RWPE2 (cell line): ENCODE data around the gene KRTAP5-5.
"Not testable (repeated sequence)": the region's sequence is repeated elsewhere in the genome, so short reads cannot be mapped to it uniquely, and the experiment has no call there.

Experiments
- ATAC-seq: fragments of 200-7000 bp; cut with Tn5 transposase; 3 replicates; pipeline ENCODE4 v1.9.1; 2021; ENCODE audit warnings: low read depth
- DNase-seq: peaks from one replicate; pipeline ENCODE4 v3.0.0-alpha.2; 2020; ENCODE audit warnings: low spot score
- H3K27ac ChIP-seq: fragments of 450-650 bp; 2 replicates; pipeline ENCODE4 v1.5.1; 2017; ENCODE audit warnings: mild to moderate bottlenecking; ENCODE audit not compliant: poor library complexity, severe bottlenecking
- H3K27me3 ChIP-seq: fragments of 250-450 bp; sonication (Bioruptor Pico); 2 replicates; pipeline ENCODE4 v1.5.1; 2021; ENCODE audit warnings: mild to moderate bottlenecking, moderate library complexity; ENCODE audit not compliant: insufficient read depth, poor library complexity, severe bottlenecking
- H3K36me3 ChIP-seq: fragments of 250-450 bp; sonication (Bioruptor Pico); 2 replicates; pipeline ENCODE4 v1.5.1; 2020; ENCODE audit warnings: low read depth, mild to moderate bottlenecking, moderate library complexity
- H3K4me1 ChIP-seq: fragments of 250-450 bp; sonication (Bioruptor Pico); 2 replicates; pipeline ENCODE4 v1.5.1; 2021; ENCODE audit warnings: mild to moderate bottlenecking, moderate library complexity; ENCODE audit not compliant: insufficient read depth, poor library complexity, severe bottlenecking
- H3K4me3 ChIP-seq: fragments of 250-450 bp; sonication (Bioruptor Pico); 2 replicates; pipeline ENCODE4 v1.5.1; 2021; ENCODE audit warnings: mild to moderate bottlenecking, moderate library complexity; ENCODE audit not compliant: severe bottlenecking
- H3K9me3 ChIP-seq: fragments of 250-450 bp; sonication (Bioruptor Pico); 2 replicates; pipeline ENCODE4 v1.5.1; 2021; ENCODE audit warnings: mild to moderate bottlenecking, moderate library complexity; ENCODE audit not compliant: severe bottlenecking
- CTCF ChIP-seq: fragments of 450-650 bp; IDR thresholded peaks from one replicate; pipeline ENCODE4 v1.5.1; 2017; ENCODE audit warnings: mild to moderate bottlenecking, moderate library complexity; ENCODE audit not compliant: poor library complexity, severe bottlenecking

Gene KRTAP5-5

GRCh38 chr11:1604711-1605110 lies 24.9 kb upstream of the KRTAP5-5 start:
- Histone ChIP-seq H3K27me3 (peaks cover 5% of the 10 kb centered on the region), H3K4me1 (no peaks in the 10 kb centered on the region), H3K4me3 (no peak overlapping the region), H3K9me3 (no peaks in the 10 kb centered on the region), H3K36me3 (no peaks in the 10 kb centered on the region), H3K27ac (no peak overlapping the region)
- ATAC-seq (no peak), DNase-seq (no peak)
- no peak for TF ChIP-seq CTCF

GRCh38 chr11:1605923-1606322 lies 23.7 kb upstream of the KRTAP5-5 start:
- H3K4me3 ChIP-seq, DNase-seq, H3K27ac ChIP-seq, ATAC-seq, H3K27me3 ChIP-seq, H3K36me3 ChIP-seq, H3K4me1 ChIP-seq, H3K9me3 ChIP-seq: not testable (repeated sequence)

- not testable (repeated sequence) for H3K4me3 ChIP-seq, H3K27me3 ChIP-seq, DNase-seq
Observed at GRCh38 chr11:1607156-1607845, 22.3 kb upstream of the KRTAP5-5 start.

GRCh38 chr11:1607901-1608300 lies 21.7 kb upstream of the KRTAP5-5 start:
- not testable (repeated sequence) for H3K4me3 ChIP-seq, H3K27me3 ChIP-seq, ATAC-seq, H3K27ac ChIP-seq, DNase-seq, H3K9me3 ChIP-seq, H3K36me3 ChIP-seq, H3K4me1 ChIP-seq

More at GRCh38 chr11:1607156-1607845, 22.3 kb upstream of the KRTAP5-5 start:
- H3K27ac ChIP-seq, H3K4me1 ChIP-seq, H3K9me3 ChIP-seq, H3K36me3 ChIP-seq: not testable (repeated sequence)
- ATAC-seq: peak; percentile 61; the same call in 2 of the 3 replicates

- no peak for DNase-seq
- no peak for TF ChIP-seq CTCF
- Histone ChIP-seq H3K4me1 (no peaks in the 10 kb centered on the region), H3K36me3 (no peaks in the 10 kb centered on the region), H3K27me3 (no peaks in the 10 kb centered on the region), H3K27ac (no peak within 1 kb of the TSS), H3K9me3 (no peaks in the 10 kb centered on the region), H3K4me3 (no peak within 1 kb of the TSS)
- no peak for ATAC-seq
Observed at GRCh38 chr11:1608363-1608762, 21.2 kb upstream of the KRTAP5-5 start, which contains the start of gene KRTAP5-3. Gene KRTAP5-3 (minus strand): TSS chr11:1608463. CDS start chr11:1608385, 78 bp downstream.

- ATAC-seq: no peak
- H3K27me3 ChIP-seq: peaks cover 3% of the 10 kb centered on the region
- H3K9me3 ChIP-seq: no peaks in the 10 kb centered on the region
- H3K4me3 ChIP-seq: no peak overlapping the region
- DNase-seq: no peak
- no peak overlapping the region for H3K27ac ChIP-seq
- H3K4me1 ChIP-seq: no peaks in the 10 kb centered on the region
- H3K36me3 ChIP-seq: no peaks in the 10 kb centered on the region
- TF ChIP-seq CTCF: no peak
Observed at GRCh38 chr11:1618231-1618630, 11.3 kb upstream of the KRTAP5-5 start.
